Caco-2 (cell line): ENCODE results near the gene FCMR. TPM values are rescaled to one million over a fixed set of nuclear protein-coding genes. Genes with fewer than 3 reads are reported as not detected.

ENCODE experiments used
- BruUV-seq: library from RNA; stranded (reverse); fragments of 400-500 nt; replicated peaks from 2 replicates; lab custom pipeline; 2021; lab: Mats Ljungman, UMichigan
- CTCF ChIA-PET: fragments of 300-600 bp; sonication (Branson Sonifier 250); formaldehyde crosslinking; loops from one replicate; lab custom pipeline; 2022; ENCODE audit warnings: antibody characterized with exemption; lab: Charles Lee
- POLR2A ChIA-PET: fragments of 300-600 bp; sonication (Branson Sonifier 250); formaldehyde crosslinking; loops from one replicate; lab custom pipeline; 2022; ENCODE audit warnings: antibody characterized with exemption; lab: Charles Lee
- DNase-seq, 2 experiments: peaks; one replicate each; pipeline versions ENCODE4 v3.0.0 to v3.0.0-alpha.2; 2020 to 2022
- H3K27me3 ChIP-seq: replicated peaks from 2 replicates; pipeline ENCODE4 v1.6.0; 2011; ENCODE audit warnings: low read length; ENCODE audit not compliant: control insufficient read depth, insufficient read depth
- H3K36me3 ChIP-seq: 2 replicates; pipeline ENCODE4 v1.5.1; 2011; ENCODE audit warnings: low read length; ENCODE audit not compliant: control insufficient read depth, insufficient read depth
- H3K4me1 ChIP-seq: fragments of 250-450 bp; sonication (Bioruptor Pico); 2 replicates; pipeline ENCODE4 v1.5.1; 2020; ENCODE audit warnings: mild to moderate bottlenecking
- H3K4me3 ChIP-seq: 2 replicates; pipeline ENCODE4 v1.5.1; 2011; ENCODE audit warnings: low read depth, mild to moderate bottlenecking, control low read depth, low read length
- H3K9me3 ChIP-seq: fragments of 250-450 bp; sonication (Bioruptor Pico); 2 replicates; pipeline ENCODE4 v1.5.1; 2020; ENCODE audit warnings: mild to moderate bottlenecking, moderate library complexity
- H3K27ac Mint-ChIP-seq: one replicate; pipeline ENCODE4 v1.8.0; 2022; ENCODE audit warnings: mixed read lengths; ENCODE audit not compliant: unreplicated experiment
- H3K27me3 Mint-ChIP-seq: one replicate; pipeline ENCODE4 v1.8.0; 2022; ENCODE audit warnings: mixed read lengths; ENCODE audit not compliant: insufficient read depth, unreplicated experiment
- H3K36me3 Mint-ChIP-seq: one replicate; pipeline ENCODE4 v1.8.0; 2022; ENCODE audit warnings: mild to moderate bottlenecking, mixed read lengths; ENCODE audit not compliant: insufficient read depth, unreplicated experiment
- H3K4me1 Mint-ChIP-seq: one replicate; pipeline ENCODE4 v1.8.0; 2022; ENCODE audit warnings: low read depth, mixed read lengths; ENCODE audit not compliant: unreplicated experiment
- H3K4me3 Mint-ChIP-seq: one replicate; pipeline ENCODE4 v1.8.0; 2022; ENCODE audit warnings: mild to moderate bottlenecking, moderate library complexity, mixed read lengths; ENCODE audit not compliant: unreplicated experiment
- H3K9me3 Mint-ChIP-seq: one replicate; pipeline ENCODE4 v1.8.0; 2022; ENCODE audit warnings: mixed read lengths; ENCODE audit not compliant: unreplicated experiment
- CTCF ChIP-seq, 2 experiments: fragments of 200-600 bp in 1 of 2; IDR thresholded peaks; 1 replicate in 1 of 2; 2 replicates in 1 of 2; pipeline versions ENCODE4 v1.5.1 to v1.8.0; 2011 to 2022; ENCODE audit warnings: antibody characterized with exemption in 1 of 2, control low read depth in 1 of 2, inconsistent platforms in 1 of 2, low read depth in 1 of 2, low read length in 1 of 2, mild to moderate bottlenecking in 1 of 2, moderate library complexity in 1 of 2; ENCODE audit not compliant: insufficient read depth in 1 of 2, severe bottlenecking in 1 of 2, unreplicated experiment in 1 of 2
- intact Hi-C: fragments of 100-400 bp; cut with micrococcal nuclease; formaldehyde crosslinking; loops from one replicate; pipeline ENCODE4 v1.10.0; 2022; ENCODE audit not compliant: unreplicated experiment
- total RNA-seq: library from RNA; stranded (reverse); gene quantifications from 2 replicates; pipeline ENCODE4 v1.2.3, GENCODE V29; 2022

Gene FCMR
- total RNA-seq, 1 experiment from 2014 or later = not detected

GRCh38 chr1:206882555-206882954 lies 39.2 kb downstream of the FCMR start:
- Mint-ChIP-seq H3K4me3 (no peak overlapping the region), H3K4me1 (no peaks in the 10 kb centered on the region), H3K36me3 (no peaks in the 10 kb centered on the region), H3K27ac (no peak overlapping the region), H3K9me3 (peaks cover 15% of the 10 kb centered on the region), H3K27me3 (peaks cover 5% of the 10 kb centered on the region)
- Histone ChIP-seq H3K4me1 (no peaks in the 10 kb centered on the region), H3K9me3 (peaks cover 17% of the 10 kb centered on the region), H3K4me3 (no peak overlapping the region), H3K36me3 (no peaks in the 10 kb centered on the region), H3K27me3 (no peaks in the 10 kb centered on the region)
- intact Hi-C loops = no loop called here
- no peak for DNase-seq
- CTCF ChIA-PET = no interaction called here
- POLR2A ChIA-PET = no interaction called here
- BruUV-seq = no TSS peak
- TF ChIP-seq CTCF (IDR thresholded peaks at IDR 0.05; ENCODE audit: insufficient read depth in 1 of 2, low read depth in 1 of 2, low read length in 1 of 2, severe bottlenecking in 1 of 2, unreplicated experiment in 1 of 2) = no peak

- no peaks in the 10 kb centered on the region for H3K4me1 ChIP-seq
- H3K36me3 Mint-ChIP-seq = no peaks in the 10 kb centered on the region
- no peaks in the 10 kb centered on the region for H3K4me1 Mint-ChIP-seq
- no peaks in the 10 kb centered on the region for H3K27me3 ChIP-seq
- ChIA-PET CTCF (no interaction called here), POLR2A (no interaction called here)
- H3K4me3 ChIP-seq = no peak overlapping the region
- intact Hi-C loops = no loop called here
- no peak overlapping the region for H3K27ac Mint-ChIP-seq
- H3K27me3 Mint-ChIP-seq = peaks cover 5% of the 10 kb centered on the region
- peaks cover 17% of the 10 kb centered on the region for H3K9me3 ChIP-seq
- BruUV-seq = no TSS peak
- TF ChIP-seq CTCF (IDR thresholded peaks at IDR 0.05; ENCODE audit: insufficient read depth in 1 of 2, low read depth in 1 of 2, low read length in 1 of 2, severe bottlenecking in 1 of 2, unreplicated experiment in 1 of 2) = no peak
- no peak overlapping the region for H3K4me3 Mint-ChIP-seq
- no peaks in the 10 kb centered on the region for H3K36me3 ChIP-seq
- no peak for DNase-seq
- H3K9me3 Mint-ChIP-seq = peaks cover 15% of the 10 kb centered on the region
Observed at GRCh38 chr1:206880314-206880713, 41.4 kb downstream of the FCMR start.

- Mint-ChIP-seq H3K4me1 (no peaks in the 10 kb centered on the region), H3K4me3 (no peak overlapping the region), H3K9me3 (peaks cover 15% of the 10 kb centered on the region), H3K27me3 (peaks cover 4% of the 10 kb centered on the region), H3K36me3 (no peaks in the 10 kb centered on the region), H3K27ac (no peak overlapping the region)
- no peaks in the 10 kb centered on the region for H3K27me3 ChIP-seq
- H3K9me3 ChIP-seq = peaks cover 17% of the 10 kb centered on the region
- CTCF ChIA-PET = interaction anchor here (0.6 kb wide), 1 partner anchor 112 kb away, joined by 3 read pairs; no protein-coding TSS in a partner anchor
- H3K4me3 ChIP-seq = no peak overlapping the region
- no peaks in the 10 kb centered on the region for H3K4me1 ChIP-seq
- H3K36me3 ChIP-seq = no peaks in the 10 kb centered on the region
- intact Hi-C loops = no loop called here
- no peak for TF ChIP-seq CTCF (IDR thresholded peaks at IDR 0.05; ENCODE audit: insufficient read depth in 1 of 2, low read depth in 1 of 2, low read length in 1 of 2, severe bottlenecking in 1 of 2, unreplicated experiment in 1 of 2)
- POLR2A ChIA-PET = no interaction called here
- no peak for DNase-seq
- no TSS peak for BruUV-seq
Observed at GRCh38 chr1:206878456-206878855, 43.3 kb downstream of the FCMR start.
